Nucleus accumbens (tissue), 56 donors: Measurements from ENCODE around the gene ARID3A.

Source experiments
- DNase-seq, 56 donors: peaks; one replicate each; lab custom pipeline; 2025; lab: John Stamatoyannopoulos, UW

ARID3A gene

GRCh38 chr19:925526-926322, at the start of gene ARID3A:
ARID3A (plus strand) TSS chr19:926035; CDS start chr19:929529, 3,494 bp downstream.
- DNase-seq, result peak in 49 of 56 donors; percentile 30 to 82 (median 69)

- no peak for DNase-seq
Observed at GRCh38 chr19:876089-876488, 49.7 kb upstream of the ARID3A start.

GRCh38 chr19:876780-877314, 49.0 kb upstream of the ARID3A start:
- no peak for DNase-seq

- DNase-seq, result peak in 1 of 56 donors; percentile 14
Observed at GRCh38 chr19:877992-878660, 47.7 kb upstream of the ARID3A start.

GRCh38 chr19:878751-879561, 46.9 kb upstream of the ARID3A start:
- DNase-seq, result peak in 8 of 56 donors; percentile 14 to 42 (median 27)

GRCh38 chr19:879711-880438, 46.0 kb upstream of the ARID3A start:
- DNase-seq, result peak in 1 of 56 donors; percentile 13

- DNase-seq, result no peak
Observed at GRCh38 chr19:881385-882071, 44.3 kb upstream of the ARID3A start.

GRCh38 chr19:882871-883497, 42.9 kb upstream of the ARID3A start:
- no peak for DNase-seq

- DNase-seq, result no peak
Observed at GRCh38 chr19:883661-884211, 42.1 kb upstream of the ARID3A start.

- DNase-seq, result no peak
Observed at GRCh38 chr19:884420-885211, 41.2 kb upstream of the ARID3A start.

- DNase-seq, result no peak
Observed at GRCh38 chr19:885536-886224, 40.2 kb upstream of the ARID3A start.

- DNase-seq, result no peak
Observed at GRCh38 chr19:887072-887471, 38.8 kb upstream of the ARID3A start.

GRCh38 chr19:887599-887998, 38.2 kb upstream of the ARID3A start:
- no peak for DNase-seq

- DNase-seq, result no peak
Observed at GRCh38 chr19:888581-889385, 37.1 kb upstream of the ARID3A start.

GRCh38 chr19:889662-890295, 36.1 kb upstream of the ARID3A start:
- DNase-seq, result no peak

- no peak for DNase-seq
Observed at GRCh38 chr19:890831-891230, 35.0 kb upstream of the ARID3A start.
